ENCODE results near the gene GPAT3.
A peak's percentile ranks its signal among the peaks of the same experiment; 100 is the strongest.
"Not testable (repeated sequence)": the region's sequence is repeated elsewhere in the genome, so short reads cannot be mapped to it uniquely, and the experiment has no call there.

Gene GPAT3

DNA sequence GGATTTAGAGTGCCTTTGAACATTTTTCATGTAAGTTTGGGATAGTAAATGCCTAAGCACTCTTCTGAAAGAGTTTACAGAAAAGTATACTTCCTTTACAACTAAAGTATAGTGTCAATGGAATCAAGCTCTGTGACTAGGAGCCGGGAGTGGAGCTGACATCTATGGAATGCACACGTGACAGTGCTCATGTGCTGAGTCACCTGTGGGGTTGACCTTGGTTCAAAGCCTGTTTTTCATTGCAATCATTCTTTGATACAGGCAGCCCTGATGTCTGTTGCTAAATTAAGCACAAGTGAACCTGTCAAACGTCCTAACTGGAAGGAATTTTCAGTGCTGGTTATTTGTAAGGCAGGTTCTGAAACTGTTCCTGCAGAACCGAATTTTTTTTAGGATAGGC is 82.5 kb downstream of the GPAT3 start:
- Histone ChIP-seq H3K4me2 (ENCODE audit: low read length) (peak overlapping the region; percentile 30), H3K79me2 (ENCODE audit: control insufficient read depth, insufficient read depth, low read length, poor library complexity) (no peaks in the 10 kb centered on the region), H3K4me1 (ENCODE audit: control insufficient read depth in 1 of 2, insufficient read depth in 2 of 2, low read length in 2 of 2) (peaks cover 7% of the 10 kb centered on the region in 2 experiments), H3K4ac (ENCODE audit: low read depth, low read length) (no peak overlapping the region), H3K9me3 (ENCODE audit: insufficient read depth, low read depth, low read length) (peaks cover 9% of the 10 kb centered on the region), H2AK5ac (ENCODE audit: low read length) (no peak overlapping the region), H3K18ac (ENCODE audit: low read length) (no peak overlapping the region), H2AFZ (ENCODE audit: insufficient read depth, low read length, poor library complexity) (no peak overlapping the region), H3K23ac (ENCODE audit: low read length) (no peak overlapping the region), H2BK12ac (ENCODE audit: low read length) (no peak overlapping the region), H3K79me1 (ENCODE audit: low read length) (peaks cover 4% of the 10 kb centered on the region), H3K27ac (ENCODE audit: low read depth, low read length) (peak overlapping the region; percentile 51), H3K36me3 (ENCODE audit: control insufficient read depth in 1 of 2, insufficient read depth in 2 of 2, low read length in 2 of 2) (peaks cover 2 to 4% of the 10 kb centered on the region in 2 experiments), H3K14ac (ENCODE audit: low read length) (no peak overlapping the region), H4K12ac (ENCODE audit: low read depth, low read length) (no peak overlapping the region), H4K91ac (ENCODE audit: low read depth, low read length) (no peak overlapping the region), H2BK5ac (ENCODE audit: low read depth, low read length, poor library complexity) (no peak overlapping the region), H3K27me3 (ENCODE audit: insufficient read depth, low read length) (no peaks in the 10 kb centered on the region), H3K9ac (ENCODE audit: low read length) (no peak overlapping the region), H4K8ac (ENCODE audit: low read depth, low read length) (no peak overlapping the region), H2BK120ac (ENCODE audit: insufficient read depth, low read length, poor library complexity) (no peak overlapping the region), H3K4me3 (ENCODE audit: low read depth, low read length) (no peak overlapping the region)
- peak; percentile 91 to 98 for DNase-seq
- no CpG with 5 or more reads among the region's 4 CpGs for WGBS (ENCODE audit: extremely low coverage, insufficient coverage, insufficient read length)

DNA sequence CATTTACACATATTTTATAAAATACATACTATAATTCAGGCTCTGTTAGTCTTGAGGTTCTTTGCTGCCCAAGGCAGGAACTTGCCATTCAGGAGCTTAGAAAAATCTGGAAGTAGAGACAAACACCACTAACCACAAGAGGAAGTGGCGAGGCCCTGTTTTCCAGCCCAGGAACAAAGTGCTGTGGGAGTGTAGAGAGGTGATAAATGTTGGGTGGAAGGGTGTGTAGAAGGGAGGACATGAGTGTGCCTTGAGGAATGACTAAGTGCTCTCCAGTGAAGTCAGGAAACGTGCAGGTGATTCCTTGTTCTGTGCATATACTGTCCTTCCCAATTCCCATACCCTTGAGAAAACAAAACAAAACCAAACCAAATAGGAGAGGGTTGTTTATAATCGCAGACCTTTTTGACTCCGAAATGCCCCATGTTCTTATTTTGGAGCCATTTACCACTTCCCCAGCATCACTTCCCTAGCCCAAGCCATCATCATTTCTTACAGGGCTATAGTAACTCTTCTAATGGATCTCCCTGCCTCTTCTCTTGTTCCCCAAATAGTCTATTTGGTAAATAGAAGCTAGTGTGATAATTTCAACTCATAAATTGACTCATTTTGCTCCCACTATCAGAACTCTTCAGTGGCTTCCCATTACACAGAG is 83.2 kb downstream of the GPAT3 start:
- Histone ChIP-seq H4K8ac (ENCODE audit: low read depth, low read length) (no peak overlapping the region), H2AFZ (ENCODE audit: insufficient read depth, low read length, poor library complexity) (no peak overlapping the region), H3K79me1 (ENCODE audit: low read length) (peaks cover 4% of the 10 kb centered on the region), H3K27me3 (ENCODE audit: insufficient read depth, low read length) (no peaks in the 10 kb centered on the region), H4K12ac (ENCODE audit: low read depth, low read length) (no peak overlapping the region), H3K4ac (ENCODE audit: low read depth, low read length) (no peak overlapping the region), H3K4me3 (ENCODE audit: low read depth, low read length) (no peak overlapping the region), H3K9me3 (ENCODE audit: insufficient read depth, low read depth, low read length) (peaks cover 9% of the 10 kb centered on the region), H3K18ac (ENCODE audit: low read length) (no peak overlapping the region), H2BK120ac (ENCODE audit: insufficient read depth, low read length, poor library complexity) (no peak overlapping the region), H2AK5ac (ENCODE audit: low read length) (no peak overlapping the region), H3K27ac (ENCODE audit: low read depth, low read length) (peak overlapping the region; percentile 51), H3K9ac (ENCODE audit: low read length) (no peak overlapping the region), H2BK5ac (ENCODE audit: low read depth, low read length, poor library complexity) (no peak overlapping the region), H3K4me1 (ENCODE audit: control insufficient read depth in 1 of 2, insufficient read depth in 2 of 2, low read length in 2 of 2) (peaks cover 7% of the 10 kb centered on the region in 2 experiments), H2BK12ac (ENCODE audit: low read length) (no peak overlapping the region), H3K23ac (ENCODE audit: low read length) (no peak overlapping the region), H3K79me2 (ENCODE audit: control insufficient read depth, insufficient read depth, low read length, poor library complexity) (no peaks in the 10 kb centered on the region), H4K91ac (ENCODE audit: low read depth, low read length) (no peak overlapping the region), H3K36me3 (ENCODE audit: control insufficient read depth in 1 of 2, insufficient read depth in 2 of 2, low read length in 2 of 2) (peaks cover 2 to 4% of the 10 kb centered on the region in 2 experiments), H3K14ac (ENCODE audit: low read length) (no peak overlapping the region), H3K4me2 (ENCODE audit: low read length) (peak overlapping the region; percentile 1)
- DNase-seq, result no peak
- no CpG with 5 or more reads among the region's 4 CpGs for WGBS (ENCODE audit: extremely low coverage, insufficient coverage, insufficient read length)

DNA sequence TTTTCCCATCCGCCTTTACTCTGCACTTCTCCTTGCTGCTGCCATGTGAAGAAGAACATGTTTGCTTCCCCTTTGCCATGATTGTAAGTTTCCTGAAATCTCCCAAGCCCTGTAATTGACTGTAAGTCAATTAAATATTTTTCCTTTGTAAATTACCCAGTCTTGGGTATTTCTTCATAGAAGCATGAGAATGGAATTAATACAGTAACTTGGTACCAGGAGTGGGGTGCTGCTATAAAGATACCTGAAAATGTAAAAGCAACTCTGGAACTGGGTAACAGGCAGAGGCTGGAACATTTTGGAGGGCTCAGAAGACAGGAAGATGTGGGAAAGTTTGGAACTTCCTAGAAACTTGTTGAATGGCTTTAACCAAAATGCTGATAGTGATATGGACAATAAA is 86.2 kb downstream of the GPAT3 start:
- not testable (repeated sequence) for H3K36me3 ChIP-seq (ENCODE audit: control insufficient read depth in 1 of 2, insufficient read depth in 2 of 2, low read length in 2 of 2); H2AFZ ChIP-seq (ENCODE audit: insufficient read depth, low read length, poor library complexity); H3K4me1 ChIP-seq (ENCODE audit: control insufficient read depth in 1 of 2, insufficient read depth in 2 of 2, low read length in 2 of 2); H3K4ac ChIP-seq (ENCODE audit: low read depth, low read length); H3K9ac ChIP-seq (ENCODE audit: low read length); H3K27me3 ChIP-seq (ENCODE audit: insufficient read depth, low read length); H3K79me1 ChIP-seq (ENCODE audit: low read length); H4K8ac ChIP-seq (ENCODE audit: low read depth, low read length); DNase-seq; H3K18ac ChIP-seq (ENCODE audit: low read length); H3K79me2 ChIP-seq (ENCODE audit: control insufficient read depth, insufficient read depth, low read length, poor library complexity); H3K4me2 ChIP-seq (ENCODE audit: low read length); H2AK5ac ChIP-seq (ENCODE audit: low read length); H2BK120ac ChIP-seq (ENCODE audit: insufficient read depth, low read length, poor library complexity); H2BK12ac ChIP-seq (ENCODE audit: low read length); H4K12ac ChIP-seq (ENCODE audit: low read depth, low read length); H3K23ac ChIP-seq (ENCODE audit: low read length); H3K9me3 ChIP-seq (ENCODE audit: insufficient read depth, low read depth, low read length); H3K4me3 ChIP-seq (ENCODE audit: low read depth, low read length); H4K91ac ChIP-seq (ENCODE audit: low read depth, low read length); H2BK5ac ChIP-seq (ENCODE audit: low read depth, low read length, poor library complexity); H3K27ac ChIP-seq (ENCODE audit: low read depth, low read length); H3K14ac ChIP-seq (ENCODE audit: low read length)
- no CpG with 5 or more reads among the region's 1 CpG for WGBS (ENCODE audit: extremely low coverage, insufficient coverage, insufficient read length)

DNA sequence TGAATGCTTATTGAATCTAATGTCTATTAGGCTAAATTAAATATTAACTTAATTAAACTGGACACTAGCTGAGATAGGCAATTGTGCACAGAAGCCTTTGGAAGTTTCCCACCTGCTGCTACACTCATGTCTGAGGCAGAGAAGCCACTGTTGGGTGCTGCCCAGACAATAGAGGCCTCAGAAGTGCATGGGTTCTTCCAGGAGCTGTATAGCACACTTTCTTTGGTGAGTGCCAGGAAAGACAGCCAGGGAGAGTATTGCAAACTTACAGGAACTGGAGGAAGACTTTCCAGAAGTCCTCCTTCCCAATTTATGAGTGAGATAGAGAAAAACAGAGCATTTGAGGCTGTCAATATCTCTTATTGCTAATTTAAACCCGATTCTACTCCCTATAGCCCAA is 89.9 kb downstream of the GPAT3 start:
- Histone ChIP-seq H4K8ac (ENCODE audit: low read depth, low read length) (no peak overlapping the region), H3K79me2 (ENCODE audit: control insufficient read depth, insufficient read depth, low read length, poor library complexity) (no peaks in the 10 kb centered on the region), H3K4ac (ENCODE audit: low read depth, low read length) (no peak overlapping the region), H4K12ac (ENCODE audit: low read depth, low read length) (no peak overlapping the region), H2BK5ac (ENCODE audit: low read depth, low read length, poor library complexity) (no peak overlapping the region), H3K9ac (ENCODE audit: low read length) (no peak overlapping the region), H3K18ac (ENCODE audit: low read length) (no peak overlapping the region), H3K14ac (ENCODE audit: low read length) (no peak overlapping the region), H2BK12ac (ENCODE audit: low read length) (no peak overlapping the region), H3K4me3 (ENCODE audit: low read depth, low read length) (no peak overlapping the region), H3K36me3 (ENCODE audit: control insufficient read depth in 1 of 2, insufficient read depth in 2 of 2, low read length in 2 of 2) (peaks cover 0 to 2% of the 10 kb centered on the region in 2 experiments), H2AK5ac (ENCODE audit: low read length) (no peak overlapping the region), H3K23ac (ENCODE audit: low read length) (no peak overlapping the region), H3K27ac (ENCODE audit: low read depth, low read length) (no peak overlapping the region), H2AFZ (ENCODE audit: insufficient read depth, low read length, poor library complexity) (no peak overlapping the region), H3K4me2 (ENCODE audit: low read length) (no peak overlapping the region), H4K91ac (ENCODE audit: low read depth, low read length) (no peak overlapping the region), H2BK120ac (ENCODE audit: insufficient read depth, low read length, poor library complexity) (no peak overlapping the region), H3K27me3 (ENCODE audit: insufficient read depth, low read length) (no peaks in the 10 kb centered on the region), H3K9me3 (ENCODE audit: insufficient read depth, low read depth, low read length) (peaks cover 9% of the 10 kb centered on the region), H3K79me1 (ENCODE audit: low read length) (no peaks in the 10 kb centered on the region), H3K4me1 (ENCODE audit: control insufficient read depth in 1 of 2, insufficient read depth in 2 of 2, low read length in 2 of 2) (no peaks in the 10 kb centered on the region)
- no CpG with 5 or more reads among the region's 1 CpG for WGBS (ENCODE audit: extremely low coverage, insufficient coverage, insufficient read length)
- no peak for DNase-seq
